Smooth muscle cell (in vitro differentiated cells): Measurements from ENCODE around the gene ASCC2. TPM values are rescaled to one million over a fixed set of nuclear protein-coding genes. Genes with fewer than 3 reads are reported as not detected.

Experiments used
- DNase-seq: peaks from one replicate; lab custom pipeline; 2025; ENCODE audit not compliant: unreplicated experiment; lab: John Stamatoyannopoulos, UW
- H2AFZ ChIP-seq: fragments of 200-600 bp; sonication (generic); 2 replicates; pipeline ENCODE4 v1.6.0; 2016; ENCODE audit warnings: antibody characterized with exemption, low read depth, mild to moderate bottlenecking
- H3F3A ChIP-seq: fragments of 200-600 bp; sonication (generic); 2 replicates; pipeline ENCODE4 v1.6.0; 2017; ENCODE audit warnings: antibody characterized with exemption, low read depth
- H3K27ac ChIP-seq: fragments of 200-600 bp; sonication (generic); 2 replicates; pipeline ENCODE4 v1.5.1; 2016; ENCODE audit warnings: low read depth, mild to moderate bottlenecking
- H3K27me3 ChIP-seq: fragments of 200-600 bp; sonication (generic); 2 replicates; pipeline ENCODE4 v1.6.1; 2016; ENCODE audit warnings: low read depth, mild to moderate bottlenecking
- H3K36me3 ChIP-seq: fragments of 200-600 bp; sonication (generic); 2 replicates; pipeline ENCODE4 v1.5.1; 2016; ENCODE audit warnings: low read depth
- H3K4me1 ChIP-seq: fragments of 200-600 bp; sonication (generic); 2 replicates; pipeline ENCODE4 v1.5.1; 2016; ENCODE audit warnings: low read depth
- H3K4me2 ChIP-seq: fragments of 200-600 bp; sonication (generic); 2 replicates; pipeline ENCODE4 v1.6.0; 2016; ENCODE audit warnings: mild to moderate bottlenecking
- H3K4me3 ChIP-seq: fragments of 200-600 bp; sonication (generic); 2 replicates; pipeline ENCODE4 v1.5.1; 2016; ENCODE audit warnings: mild to moderate bottlenecking
- H3K79me2 ChIP-seq: fragments of 200-600 bp; sonication (generic); 2 replicates; pipeline ENCODE4 v1.6.0; 2016; ENCODE audit warnings: low read depth, mild to moderate bottlenecking
- H3K9ac ChIP-seq: fragments of 200-600 bp; sonication (generic); 2 replicates; pipeline ENCODE4 v1.6.0; 2016; ENCODE audit warnings: low read depth
- H3K9me3 ChIP-seq: fragments of 200-600 bp; sonication (generic); replicated peaks from 2 replicates; pipeline ENCODE4 v1.5.1; 2016; ENCODE audit warnings: low read depth
- H4K20me1 ChIP-seq: fragments of 200-600 bp; sonication (generic); 2 replicates; pipeline ENCODE4 v1.6.0; 2016; ENCODE audit warnings: low read depth
- CTCF ChIP-seq: fragments of 200-600 bp; sonication (generic); IDR thresholded peaks from 2 replicates; pipeline ENCODE4 v1.5.1; 2017; ENCODE audit warnings: borderline replicate concordance, mild to moderate bottlenecking, antibody characterized with exemption; ENCODE audit not compliant: insufficient read depth, poor library complexity, severe bottlenecking
- WGBS: methylation state at CpG from one replicate; pipeline ENCODE4 v1.1.7; 2016; ENCODE audit warnings: low lambda C conversion rate; 5-methylcytosine and 5-hydroxymethylcytosine counted together
- polyA plus RNA-seq: library from polyadenylated mRNA; unstranded; fragments of >200 nt; fragmentation: Nextera tagmentation; extraction: Ambion mirVana; gene quantifications from 2 replicates; pipeline ENCODE4 v1.2.1, GENCODE V29; 2016
- total RNA-seq: library from RNA; depleted of rRNA; stranded (reverse); fragments of >200 nt; gene quantifications from 2 replicates; pipeline ENCODE4 v1.2.3, GENCODE V29; 2014

ASCC2 gene
- 27.8 and 32.1 TPM in 2 replicates for total RNA-seq
- 58.9 and 81.0 TPM in 2 replicates for polyA plus RNA-seq

GRCh38 chr22:29837741-29838598 lies at the start of gene ASCC2:
Gene ASCC2 (minus strand): TSS chr22:29838274. CDS start chr22:29832325, 5,949 bp downstream.
- H3K4me3 ChIP-seq, result peak within 1 kb of the TSS; percentile 64
- no peaks in the 10 kb centered on the region for H3K9me3 ChIP-seq
- H2AFZ ChIP-seq, result peak within 1 kb of the TSS; percentile 85
- no peaks in the 10 kb centered on the region for H3K27me3 ChIP-seq
- peaks cover 11% of the 10 kb centered on the region for H3K4me1 ChIP-seq
- DNase-seq, result peak; percentile 82
- TF ChIP-seq CTCF, result no peak
- WGBS, result 3% methylated on average over 42 of the region's 54 CpGs
- H4K20me1 ChIP-seq, result peaks cover 5% of the 10 kb centered on the region
- H3K4me2 ChIP-seq, result peak within 1 kb of the TSS; percentile 91
- H3K79me2 ChIP-seq, result peaks cover 24% of the 10 kb centered on the region
- H3K27ac ChIP-seq, result peak within 1 kb of the TSS; percentile 83
- no peaks in the 10 kb centered on the region for H3K36me3 ChIP-seq
- peak within 1 kb of the TSS; percentile 89 for H3K9ac ChIP-seq
- H3F3A ChIP-seq, result peaks cover 25% of the 10 kb centered on the region

GRCh38 chr22:29887358-29887757 lies 49.3 kb upstream of the ASCC2 start:
- 82% methylated on average over 2 of the region's 2 CpGs for WGBS
- no peak overlapping the region for H2AFZ ChIP-seq
- no peak for DNase-seq
- H3K4me2 ChIP-seq, result no peak overlapping the region
- no peaks in the 10 kb centered on the region for H3F3A ChIP-seq
- no peak overlapping the region for H3K4me3 ChIP-seq
- H3K79me2 ChIP-seq, result peaks cover 89% of the 10 kb centered on the region
- no peak for TF ChIP-seq CTCF
- no peaks in the 10 kb centered on the region for H3K27me3 ChIP-seq
- H4K20me1 ChIP-seq, result peaks cover 88% of the 10 kb centered on the region
- H3K4me1 ChIP-seq, result no peaks in the 10 kb centered on the region
- H3K9me3 ChIP-seq, result no peaks in the 10 kb centered on the region
- H3K27ac ChIP-seq, result no peak overlapping the region
- H3K9ac ChIP-seq, result no peak overlapping the region
- H3K36me3 ChIP-seq, result no peaks in the 10 kb centered on the region

GRCh38 chr22:29886596-29886995 lies 48.5 kb upstream of the ASCC2 start:
- TF ChIP-seq CTCF, result no peak
- DNase-seq, result no peak
- Histone ChIP-seq H3K79me2 (peaks cover 82% of the 10 kb centered on the region), H2AFZ (no peak overlapping the region), H3K9ac (no peak overlapping the region), H3K4me1 (no peaks in the 10 kb centered on the region), H3K27ac (no peak overlapping the region), H3K9me3 (no peaks in the 10 kb centered on the region), H3K36me3 (no peaks in the 10 kb centered on the region), H3K27me3 (no peaks in the 10 kb centered on the region), H3K4me2 (peak overlapping the region; percentile 12), H3F3A (no peaks in the 10 kb centered on the region), H4K20me1 (peaks cover 80% of the 10 kb centered on the region), H3K4me3 (no peak overlapping the region)
- 91% methylated on average over 1 of the region's 1 CpG for WGBS
